NCI-H1694 treated with DMSO at 0.1 percent for 48 hours (cell line): ENCODE results near the gene DGKI.

Source experiments
- DNase-seq: peaks from one replicate; lab custom pipeline; 2025; lab: John Stamatoyannopoulos, UW

DGKI gene

GRCh38 chr7:137787301-137787976, 59.3 kb downstream of the DGKI start:
- DNase-seq: no peak

GRCh38 chr7:137778511-137778910, 68.3 kb downstream of the DGKI start:
- DNase-seq: no peak

GRCh38 chr7:137774793-137775201, 72.0 kb downstream of the DGKI start:
- no peak for DNase-seq

GRCh38 chr7:137772748-137773147, 74.0 kb downstream of the DGKI start:
- DNase-seq: no peak

- DNase-seq: no peak
Measured at GRCh38 chr7:137772316-137772715, 74.5 kb downstream of the DGKI start.

- DNase-seq: no peak
Measured at GRCh38 chr7:137771679-137772078, 75.1 kb downstream of the DGKI start.

GRCh38 chr7:137771273-137771672, 75.5 kb downstream of the DGKI start:
- DNase-seq: no peak

GRCh38 chr7:137768366-137768765, 78.4 kb downstream of the DGKI start:
- DNase-seq: no peak

- no peak for DNase-seq
Measured at GRCh38 chr7:137762334-137762733, 84.4 kb downstream of the DGKI start.

- DNase-seq: no peak
Measured at GRCh38 chr7:137760111-137760510, 86.7 kb downstream of the DGKI start.

GRCh38 chr7:137757146-137757925, 89.4 kb downstream of the DGKI start:
- no peak for DNase-seq

- no peak for DNase-seq
Measured at GRCh38 chr7:137755846-137756651, 90.7 kb downstream of the DGKI start.

GRCh38 chr7:137755427-137755826, 91.3 kb downstream of the DGKI start:
- no peak for DNase-seq

- DNase-seq: no peak
Measured at GRCh38 chr7:137753948-137754851, 92.6 kb downstream of the DGKI start.

- no peak for DNase-seq
Measured at GRCh38 chr7:137753575-137753947, 93.2 kb downstream of the DGKI start.

- no peak for DNase-seq
Measured at GRCh38 chr7:137753067-137753466, 93.7 kb downstream of the DGKI start.

- DNase-seq: no peak
Measured at GRCh38 chr7:137751361-137752009, 95.3 kb downstream of the DGKI start.

GRCh38 chr7:137747359-137748031, 99.3 kb downstream of the DGKI start:
- DNase-seq: no peak

GRCh38 chr7:137743021-137743420, 103.8 kb downstream of the DGKI start:
- DNase-seq: no peak

GRCh38 chr7:137742051-137742450, 104.7 kb downstream of the DGKI start:
- no peak for DNase-seq

GRCh38 chr7:137741443-137741842, 105.3 kb downstream of the DGKI start:
- DNase-seq: no peak
